Ovary (tissue), 3 donors: ENCODE results near the gene CCL21.
A peak's percentile ranks its signal among the peaks of the same experiment; 100 is the strongest.

Experiments used
- EP300 ChIP-seq: sonication (generic); formaldehyde crosslinking; IDR thresholded peaks from one replicate; pipeline ENCODE4 v1.6.1; 2017; ENCODE audit warnings: antibody characterized with exemption
- POLR2A ChIP-seq: fragments of 450-650 bp; IDR thresholded peaks from one replicate; pipeline ENCODE4 v1.6.1; 2017; ENCODE audit warnings: antibody characterized with exemption, mild to moderate bottlenecking, moderate library complexity
- TF ChIP-seq, protein P1 (sequence below), 3 donors: fragments of 450-650 bp in 2 of 3; fragments of 200-600 bp in 1 of 3; IDR thresholded peaks; one replicate each; pipeline versions ENCODE4 v1.5.1 to v1.8.0; 2016 to 2022; ENCODE audit warnings: antibody characterized with exemption in 3 of 3, mild to moderate bottlenecking in 1 of 3
- donor health status: DM: no; HTN: no; CAD: no.

GRCh38 chr9:34664281-34665066 is 45.5 kb downstream of the CCL21 start:
- TF ChIP-seq, protein P1, sequence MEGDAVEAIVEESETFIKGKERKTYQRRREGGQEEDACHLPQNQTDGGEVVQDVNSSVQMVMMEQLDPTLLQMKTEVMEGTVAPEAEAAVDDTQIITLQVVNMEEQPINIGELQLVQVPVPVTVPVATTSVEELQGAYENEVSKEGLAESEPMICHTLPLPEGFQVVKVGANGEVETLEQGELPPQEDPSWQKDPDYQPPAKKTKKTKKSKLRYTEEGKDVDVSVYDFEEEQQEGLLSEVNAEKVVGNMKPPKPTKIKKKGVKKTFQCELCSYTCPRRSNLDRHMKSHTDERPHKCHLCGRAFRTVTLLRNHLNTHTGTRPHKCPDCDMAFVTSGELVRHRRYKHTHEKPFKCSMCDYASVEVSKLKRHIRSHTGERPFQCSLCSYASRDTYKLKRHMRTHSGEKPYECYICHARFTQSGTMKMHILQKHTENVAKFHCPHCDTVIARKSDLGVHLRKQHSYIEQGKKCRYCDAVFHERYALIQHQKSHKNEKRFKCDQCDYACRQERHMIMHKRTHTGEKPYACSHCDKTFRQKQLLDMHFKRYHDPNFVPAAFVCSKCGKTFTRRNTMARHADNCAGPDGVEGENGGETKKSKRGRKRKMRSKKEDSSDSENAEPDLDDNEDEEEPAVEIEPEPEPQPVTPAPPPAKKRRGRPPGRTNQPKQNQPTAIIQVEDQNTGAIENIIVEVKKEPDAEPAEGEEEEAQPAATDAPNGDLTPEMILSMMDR (IDR thresholded peaks at IDR 0.05), result peak; percentile 36 to 62 (median 58)
- TF ChIP-seq EP300 (no peak), POLR2A (no peak)
